ENCODE measurements around the gene EHD3. TPM values are rescaled to one million over a fixed set of nuclear protein-coding genes. Genes with fewer than 3 reads are reported as not detected.

The EHD3 gene
- total RNA-seq, 2 experiments from 2014 or later: 0.86 to 1.1 TPM

GRCh38 chr2:31314761-31315160 is 80.8 kb downstream of the EHD3 start:
- peaks cover 31% of the 10 kb centered on the region for H3K4me1 Mint-ChIP-seq
- no peak overlapping the region for H3K4me3 Mint-ChIP-seq
- H3K27ac Mint-ChIP-seq: no peak overlapping the region
- peaks cover 3% of the 10 kb centered on the region for H3K9me3 Mint-ChIP-seq
- no peaks in the 10 kb centered on the region for H3K36me3 Mint-ChIP-seq (ENCODE audit: low read depth)
- CTCF ChIA-PET: no interaction called here
- no peak for DNase-seq
- peaks cover 11% of the 10 kb centered on the region for H3K27me3 Mint-ChIP-seq
- POLR2A ChIA-PET: no interaction called here

- no peak overlapping the region for H3K4me3 Mint-ChIP-seq
- peaks cover 42% of the 10 kb centered on the region for H3K4me1 Mint-ChIP-seq
- peaks cover 2% of the 10 kb centered on the region for H3K27me3 Mint-ChIP-seq
- H3K9me3 Mint-ChIP-seq: no peaks in the 10 kb centered on the region
- H3K27ac Mint-ChIP-seq: peak overlapping the region; percentile 36
- CTCF ChIA-PET: no interaction called here
- no peaks in the 10 kb centered on the region for H3K36me3 Mint-ChIP-seq (ENCODE audit: low read depth)
- no peak for DNase-seq
- POLR2A ChIA-PET: no interaction called here
Observed at GRCh38 chr2:31317396-31317795, 83.4 kb downstream of the EHD3 start.

GRCh38 chr2:31318361-31319336 is 84.7 kb downstream of the EHD3 start:
- H3K36me3 Mint-ChIP-seq (ENCODE audit: low read depth): no peaks in the 10 kb centered on the region
- peak overlapping the region; percentile 79 for H3K27ac Mint-ChIP-seq
- POLR2A ChIA-PET: no interaction called here
- H3K27me3 Mint-ChIP-seq: peaks cover 2% of the 10 kb centered on the region
- H3K9me3 Mint-ChIP-seq: no peaks in the 10 kb centered on the region
- CTCF ChIA-PET: interaction anchor here (0.7 to 1.2 kb wide), 7 partner anchors 9 to 820 kb away, joined by 3 read pairs; no protein-coding TSS in a partner anchor
- peaks cover 55% of the 10 kb centered on the region for H3K4me1 Mint-ChIP-seq
- DNase-seq: peak; percentile 64
- peak overlapping the region; percentile 1 for H3K4me3 Mint-ChIP-seq

Other genes starting within 250 kb of the EHD3 start
- gene GALNT14, start 95.7 kb upstream of the EHD3 start, total RNA-seq: not detected
- under 1 TPM; 0.35 TPM for gene CAPN14, start 16.6 kb upstream of the EHD3 start, total RNA-seq
- 1 to 10 TPM in 1 of 2 experiments, under 1 TPM in 1; 0.63 to 1.6 TPM for gene XDH, start 180.6 kb downstream of the EHD3 start, total RNA-seq